Spleen (tissue), 11 donors: Measurements from ENCODE around the gene PARD3. TPM values are rescaled to one million over a fixed set of nuclear protein-coding genes. Genes with fewer than 3 reads are reported as not detected.

Experiments
- DNase-seq: peaks from one replicate; pipeline ENCODE4 v3.0.0-alpha.2; 2020
- H3K27ac ChIP-seq, 8 donors: fragments of 200-600 bp; sonication (generic) in 7 of 8; 1 replicate in 4 of 8; 2 replicates in 4 of 8; pipeline versions ENCODE4 v1.5.0 to v1.8.0; 2016 to 2021; ENCODE audit warnings: inconsistent platforms in 4 of 8, mild to moderate bottlenecking in 4 of 8, moderate library complexity in 1 of 8
- H3K27me3 ChIP-seq, 7 donors: fragments of 200-600 bp; sonication (generic) in 6 of 7; replicated peaks in 1 of 7; 1 replicate in 4 of 7; 2 replicates in 3 of 7; pipeline versions ENCODE4 v1.5.0 to v1.8.0; 2016 to 2021; ENCODE audit warnings: inconsistent platforms in 3 of 7, mild to moderate bottlenecking in 1 of 7
- H3K36me3 ChIP-seq, 6 donors: fragments of 200-600 bp; sonication (generic) in 5 of 6; 1 replicate in 4 of 6; 2 replicates in 2 of 6; pipeline versions ENCODE4 v1.5.0 to v1.8.0; 2016 to 2021; ENCODE audit warnings: inconsistent platforms in 2 of 6
- H3K4me1 ChIP-seq, 6 donors: fragments of 200-600 bp; sonication (generic) in 5 of 6; 1 replicate in 3 of 6; 2 replicates in 3 of 6; pipeline versions ENCODE4 v1.5.0 to v1.8.0; 2016 to 2021; ENCODE audit warnings: inconsistent platforms in 3 of 6
- H3K4me3 ChIP-seq, 8 donors: fragments of 200-600 bp; sonication (generic) in 7 of 8; 1 replicate in 4 of 8; 2 replicates in 4 of 8; pipeline versions ENCODE4 v1.5.0 to v1.8.0; 2016 to 2021; ENCODE audit warnings: inconsistent platforms in 4 of 8, mild to moderate bottlenecking in 4 of 8, moderate library complexity in 2 of 8
- H3K9me3 ChIP-seq, 8 donors: fragments of 200-600 bp; sonication (generic) in 7 of 8; 1 replicate in 4 of 8; 2 replicates in 4 of 8; pipeline versions ENCODE4 v1.5.0 to v1.8.0; 2016 to 2021; ENCODE audit warnings: inconsistent platforms in 4 of 8
- CTCF ChIP-seq, 11 experiments: fragments of 200-600 bp in 7 of 11; fragments of 450-650 bp in 4 of 11; sonication (generic) in 4 of 11; IDR thresholded peaks in 8 of 11; conservative IDR thresholded peaks in 3 of 11; 1 replicate in 7 of 11; 2 replicates in 4 of 11; pipeline versions ENCODE4 v1.4.0 to v1.8.0; 2016 to 2021; ENCODE audit warnings: antibody characterized with exemption in 11 of 11, inconsistent platforms in 4 of 11, mild to moderate bottlenecking in 1 of 11
- POLR2A ChIP-seq, 3 donors: fragments of 450-650 bp; IDR thresholded peaks; one replicate each; pipeline ENCODE4 v1.5.1; 2017; ENCODE audit warnings: antibody characterized with exemption in 3 of 3, mild to moderate bottlenecking in 1 of 3
- POLR2AphosphoS5 ChIP-seq, 3 donors: sonication (generic); formaldehyde crosslinking; IDR thresholded peaks; one replicate each; pipeline ENCODE4 v1.5.1; 2017; ENCODE audit warnings: antibody characterized with exemption in 3 of 3
- WGBS, 5 donors: extraction: QIAGEN DNeasy Blood & Tissue Kit in 3 of 5; methylation state at CpG; one replicate each; pipeline versions ENCODE4 v1.1.5 to v1.1.7; 2013 to 2018; 5-methylcytosine and 5-hydroxymethylcytosine counted together
- intact Hi-C: fragments of 100-400 bp; cut with DNase I; formaldehyde crosslinking; loops from one replicate; pipeline ENCODE4 v1.15.0; 2023; ENCODE audit warnings: low total_unique reads
- polyA plus RNA-seq, 3 donors: library from polyadenylated mRNA; stranded (reverse); fragments of 200-250 nt; gene quantifications; one replicate each; pipeline ENCODE4 v1.2.1, GENCODE V29; 2013
- total RNA-seq, 7 donors: library from RNA; depleted of rRNA in 3 of 7; stranded (reverse); fragments of >200 nt in 3 of 7; fragmentation: NEBNext Ultra II Directional in 4 of 7; extraction: Animal tissue kit (Norgen Biotek cat#: 25700) in 4 of 7; gene quantifications; one replicate each; pipeline versions ENCODE4 v1.1.0 to v1.2.1, GENCODE V29; 2016 to 2021
- donor health status: healthy with polysubstance abuse.
- donor health status: DM: no; HTN: no; CAD: no; lungs with moderate emphysema.
- donor health status: DM: no; HTN: no; CAD: no.
- donor health status: Bipolar disorder and iron deficiency.
- donor health status: healthy.
- donor health status: DM: no; HTN: no; CAD: no.
- donor health status: DM: yes; HTN: yes; CAD: no.

PARD3 gene
- total and polyA plus RNA-seq, 10 donors: 2.8 to 18.9 (median 10.8) TPM

- TF ChIP-seq CTCF (IDR thresholded peaks at IDR 0.05 in 8 of 11, conservative IDR thresholded peaks at IDR 0.05 in 3 of 11): no peak
- no peak for TF ChIP-seq POLR2A (IDR thresholded peaks at IDR 0.05)
- TF ChIP-seq POLR2AphosphoS5 (IDR thresholded peaks at IDR 0.05): no peak
- Histone ChIP-seq H3K27ac (no peak overlapping the region), H3K4me3 (no peak overlapping the region), H3K4me1 (peaks cover 0 to 4% (median 0%) of the 10 kb centered on the region in 6 donors), H3K27me3 (no peaks in the 10 kb centered on the region), H3K9me3 (no peaks in the 10 kb centered on the region), H3K36me3 (no peaks in the 10 kb centered on the region)
- intact Hi-C loops: loop anchor here (10.0 kb wide), 1 partner anchor 110 kb away; no protein-coding TSS in a partner anchor
- DNase-seq: no peak
- WGBS, 5 donors: 72 to 87% (median 76%) methylated on average over 4 of the region's 4 CpGs
These were observed 290.6 kb downstream of the PARD3 start for GRCh38 chr10:34524369-34525091.

DNA sequence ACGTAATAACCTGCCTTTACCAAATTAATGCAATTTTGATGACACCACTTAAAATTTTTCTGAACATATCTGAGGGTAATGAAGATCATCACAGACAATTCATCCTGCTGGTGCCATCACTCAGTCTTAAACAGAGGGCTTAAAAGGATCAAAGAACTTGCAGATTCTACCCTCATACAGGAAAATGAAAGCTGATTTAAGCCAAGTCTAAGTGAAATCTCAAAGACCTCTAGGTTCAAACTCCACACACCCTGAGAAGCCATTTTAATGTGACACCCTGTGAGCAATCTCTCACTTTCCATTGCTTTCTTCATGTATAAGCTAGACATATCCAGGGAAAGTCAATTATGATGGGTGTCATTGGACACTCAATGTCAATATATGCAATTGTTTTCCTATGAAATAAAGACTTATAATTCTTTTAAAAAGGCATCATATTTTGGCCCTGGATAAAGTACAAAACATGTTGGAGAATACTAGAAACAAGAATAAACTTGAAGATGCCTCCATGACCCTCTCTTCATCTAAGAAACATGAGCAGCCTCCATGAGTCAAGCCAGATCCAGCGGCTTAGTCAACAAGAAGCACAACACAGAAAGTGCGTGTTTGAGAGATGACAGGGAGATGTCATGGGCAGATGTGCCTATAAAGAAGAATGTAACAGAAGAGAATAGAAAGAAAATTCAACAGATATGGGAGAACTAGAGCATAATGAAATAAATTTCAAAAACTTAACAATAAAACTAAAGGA, 291.9 kb downstream of the PARD3 start:
- WGBS, 5 donors: 79 to 85% (median 81%) methylated on average over 3 of the region's 3 CpGs
- Histone ChIP-seq H3K4me1 (peaks cover 0 to 4% (median 0%) of the 10 kb centered on the region in 6 donors), H3K9me3 (no peaks in the 10 kb centered on the region), H3K36me3 (no peaks in the 10 kb centered on the region), H3K4me3 (peak overlapping the region in 3 of 8 donors; percentile 14 to 49 (median 22)), H3K27me3 (no peaks in the 10 kb centered on the region), H3K27ac (no peak overlapping the region)
- intact Hi-C loops: loop anchor here (10.0 kb wide), 1 partner anchor 112 kb away; no protein-coding TSS in a partner anchor
- no peak for DNase-seq
- TF ChIP-seq POLR2AphosphoS5 (IDR thresholded peaks at IDR 0.05) (no peak), POLR2A (IDR thresholded peaks at IDR 0.05) (no peak), CTCF (IDR thresholded peaks at IDR 0.05 in 8 of 11, conservative IDR thresholded peaks at IDR 0.05 in 3 of 11) (no peak)

DNA sequence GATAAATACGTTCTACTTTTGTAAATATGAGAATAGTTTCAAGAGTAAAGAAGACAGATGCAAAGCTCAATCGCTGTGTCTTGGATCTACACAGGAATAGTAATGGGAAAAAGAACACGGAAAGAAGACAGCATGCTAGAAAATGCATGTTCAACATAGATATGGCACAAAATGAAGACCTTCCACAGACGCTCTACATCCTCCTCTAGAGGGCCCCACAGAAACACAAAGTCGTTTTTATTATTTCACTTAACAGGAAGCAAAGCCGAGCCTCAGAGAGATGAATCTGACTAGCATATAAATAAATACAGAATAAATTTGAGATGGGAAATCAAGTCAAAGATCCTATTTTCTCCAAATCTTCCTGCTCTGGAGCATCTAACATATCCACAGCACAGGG, 292.6 kb downstream of the PARD3 start:
- Histone ChIP-seq H3K36me3 (no peaks in the 10 kb centered on the region), H3K9me3 (no peaks in the 10 kb centered on the region), H3K4me1 (peaks cover 0 to 2% (median 0%) of the 10 kb centered on the region in 6 donors), H3K4me3 (peak overlapping the region in 3 of 8 donors; percentile 14 to 49 (median 22)), H3K27me3 (no peaks in the 10 kb centered on the region), H3K27ac (no peak overlapping the region)
- intact Hi-C loops: loop anchor here (10.0 kb wide), 1 partner anchor 112 kb away; no protein-coding TSS in a partner anchor
- TF ChIP-seq POLR2A (IDR thresholded peaks at IDR 0.05): no peak
- peak in 7 of 11 experiments; percentile 28 to 50 (median 30) for TF ChIP-seq CTCF (IDR thresholded peaks at IDR 0.05 in 8 of 11, conservative IDR thresholded peaks at IDR 0.05 in 3 of 11)
- no peak for TF ChIP-seq POLR2AphosphoS5 (IDR thresholded peaks at IDR 0.05)
- 32 to 40% (median 36%) methylated on average over 6 of the region's 6 CpGs for WGBS, 5 donors
- no peak for DNase-seq

DNA sequence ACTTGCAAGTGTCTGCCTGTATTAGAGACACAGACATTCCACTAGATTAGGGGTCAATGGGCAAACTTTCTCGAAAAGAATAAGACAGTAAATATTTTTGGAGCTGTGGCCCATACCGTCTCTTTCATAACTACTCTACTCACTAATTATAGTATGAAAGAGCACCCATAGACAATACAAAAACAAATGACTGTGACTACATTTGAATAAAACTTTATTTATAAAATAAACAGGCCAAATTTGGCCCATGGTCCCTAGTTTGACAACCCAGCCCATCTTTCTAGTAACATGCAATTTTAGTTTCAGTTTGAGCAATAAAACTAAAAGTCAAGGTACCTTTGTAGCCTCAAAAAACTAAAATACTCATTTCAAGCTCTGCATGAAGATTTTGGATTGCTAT, 294.6 kb downstream of the PARD3 start:
- no peak overlapping the region for H3K27ac ChIP-seq
- DNase-seq: no peak
- WGBS, 5 donors: 74 to 89% (median 87%) methylated on average over 2 of the region's 2 CpGs
- TF ChIP-seq CTCF (IDR thresholded peaks at IDR 0.05 in 8 of 11, conservative IDR thresholded peaks at IDR 0.05 in 3 of 11) (no peak), POLR2AphosphoS5 (IDR thresholded peaks at IDR 0.05) (no peak), POLR2A (IDR thresholded peaks at IDR 0.05) (no peak)
- no peak overlapping the region for H3K4me3 ChIP-seq
- no peaks in the 10 kb centered on the region for H3K27me3 ChIP-seq
- no peaks in the 10 kb centered on the region for H3K36me3 ChIP-seq
- intact Hi-C loops: loop anchor here (10.0 kb wide), 1 partner anchor 114 kb away; no protein-coding TSS in a partner anchor
- H3K4me1 ChIP-seq: no peaks in the 10 kb centered on the region
- no peaks in the 10 kb centered on the region for H3K9me3 ChIP-seq
